OCI-M2 (cell line): ENCODE measurements around the gene C4orf36.

ENCODE experiments used
- DNase-seq: peaks from one replicate; lab custom pipeline; 2025; ENCODE audit not compliant: unreplicated experiment; lab: John Stamatoyannopoulos, UW

Gene C4orf36

DNA sequence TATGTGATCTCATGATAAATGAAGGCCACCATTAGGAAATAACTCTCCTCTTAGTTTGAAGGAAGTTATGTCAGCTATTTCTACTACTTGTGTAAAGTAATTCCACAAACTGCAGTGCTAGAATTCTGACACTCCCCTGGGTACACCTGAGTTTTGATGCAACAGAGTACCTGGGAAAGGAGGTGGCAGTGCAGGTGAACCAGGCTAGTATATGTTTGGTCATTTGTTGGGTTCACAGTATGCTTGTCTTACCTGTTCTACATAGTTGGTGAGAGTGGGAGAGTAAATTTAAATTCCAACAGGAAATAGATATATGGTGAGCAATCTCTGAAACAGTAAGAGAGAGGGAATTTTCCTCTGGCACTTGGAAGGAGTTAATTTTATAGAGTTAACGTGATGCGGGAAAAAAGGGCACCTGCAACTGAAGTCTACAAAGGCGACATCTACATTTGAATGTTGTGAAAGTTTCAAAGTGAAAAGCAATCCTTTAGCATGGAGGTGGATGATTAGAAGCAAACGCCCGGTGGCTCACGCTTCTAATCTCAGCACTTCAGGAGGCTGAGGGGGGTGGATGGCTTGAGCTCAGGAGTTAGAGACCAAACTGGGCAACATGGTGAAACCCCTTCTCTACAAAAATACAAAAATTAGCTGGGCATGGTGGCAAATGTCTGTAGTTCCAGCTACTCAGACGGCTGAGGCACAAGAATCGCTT is 34.7 kb downstream of the C4orf36 start:
- no peak for DNase-seq

DNA sequence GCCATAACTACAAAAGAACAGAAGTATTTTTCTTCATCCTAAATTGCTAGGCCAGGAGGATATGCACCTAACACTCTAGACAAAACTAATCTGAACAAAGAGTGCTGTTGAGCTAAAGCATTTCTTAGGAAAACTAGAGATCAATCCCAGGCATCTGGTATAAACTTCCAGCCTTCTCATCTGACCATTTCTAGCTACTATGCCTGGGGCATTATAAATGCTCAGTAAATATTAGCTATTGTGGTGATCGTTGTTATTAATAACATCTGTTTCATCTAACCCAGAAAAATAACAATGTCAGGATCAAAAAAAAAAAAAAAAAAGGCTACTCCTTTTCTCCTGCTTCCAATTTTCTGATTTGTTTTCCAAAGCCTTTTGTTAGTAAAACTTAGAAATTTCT is 35.3 kb downstream of the C4orf36 start:
- no peak for DNase-seq

DNA sequence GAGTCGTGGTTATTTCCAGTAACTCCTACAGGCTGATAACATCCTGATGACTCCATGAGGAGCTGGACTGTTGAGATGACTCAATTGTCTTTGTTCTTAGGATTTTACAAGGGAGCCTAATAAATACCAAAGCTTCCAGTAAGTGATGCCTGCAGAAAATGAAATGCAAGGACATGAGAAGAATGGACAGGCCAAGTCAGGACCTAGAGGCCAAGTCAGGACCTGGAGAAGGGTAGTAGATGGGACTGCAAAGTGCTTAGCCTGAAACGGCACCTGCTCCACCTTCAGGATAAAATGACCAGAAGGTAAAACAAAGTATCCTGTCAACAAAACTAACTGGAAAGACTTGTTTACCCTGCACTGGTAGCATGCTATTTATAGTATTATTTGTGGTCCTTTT is 36.6 kb downstream of the C4orf36 start:
- no peak for DNase-seq

GRCh38 chr4:86853209-86853608 is 39.0 kb downstream of the C4orf36 start:
- DNase-seq: no peak

- no peak for DNase-seq
These were observed 43.2 kb downstream of the C4orf36 start, which contains the start of gene SLC10A6 for GRCh38 chr4:86848732-86849619. SLC10A6 (minus strand) TSS chr4:86849384; CDS start chr4:86849115, 269 bp downstream.

DNA sequence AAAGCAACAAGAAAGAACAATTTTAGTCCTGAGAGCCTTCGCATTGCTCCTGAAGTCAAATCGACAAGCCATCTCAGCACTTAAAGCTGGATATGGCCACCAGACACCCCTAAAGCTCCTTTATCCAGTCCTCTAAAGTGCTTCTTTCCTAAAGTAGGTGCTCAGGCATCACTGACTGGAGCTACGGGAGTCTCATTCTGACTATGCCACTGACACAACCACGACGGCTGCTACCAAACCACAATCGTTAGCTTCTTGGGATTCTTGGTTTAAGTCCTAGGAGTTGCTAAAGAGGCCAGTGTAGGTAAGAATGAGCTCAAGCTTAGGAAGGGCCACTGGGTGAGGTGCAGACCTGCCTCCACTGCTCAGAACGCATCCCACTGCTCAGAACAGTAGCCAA is 44.1 kb downstream of the C4orf36 start:
- no peak for DNase-seq

DNA sequence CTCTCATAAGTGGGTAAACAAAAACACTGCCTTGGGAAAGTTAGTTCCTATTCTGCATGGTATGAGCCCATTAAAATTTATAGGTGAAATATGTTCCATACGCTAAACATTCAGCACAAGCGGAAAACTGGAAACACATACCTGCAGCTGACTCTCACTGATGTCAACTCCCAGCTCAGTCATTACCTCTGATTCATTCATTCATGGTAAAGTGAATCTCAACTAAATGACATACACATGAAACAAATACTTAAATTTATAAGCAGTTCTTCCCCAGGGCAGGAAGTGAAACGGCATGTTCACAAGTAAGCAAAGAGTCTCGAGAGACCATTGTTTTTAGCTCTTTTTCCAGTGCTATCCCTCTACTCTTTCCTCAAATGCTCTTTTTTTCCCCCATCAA is 44.7 kb downstream of the C4orf36 start:
- DNase-seq: no peak

DNA sequence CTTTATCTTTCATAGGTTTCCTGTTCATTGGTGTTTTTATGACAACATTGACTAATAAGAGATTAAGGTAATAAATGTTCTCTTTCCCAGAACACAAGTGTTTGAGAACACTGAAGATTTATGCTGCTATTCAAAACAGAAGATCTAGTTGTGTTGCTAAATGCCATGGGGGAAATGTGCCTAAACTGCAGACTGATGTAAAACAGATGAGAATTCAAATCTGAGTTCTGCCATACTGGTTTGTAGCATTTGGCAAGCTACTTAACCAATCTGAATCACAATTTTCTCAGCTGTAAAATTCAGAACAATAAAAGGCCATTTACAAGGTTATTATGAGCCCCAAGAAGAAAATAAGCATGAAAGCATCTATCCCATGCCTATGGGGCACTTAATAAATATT is 45.3 kb downstream of the C4orf36 start:
- DNase-seq: no peak

GRCh38 chr4:86845593-86845992 is 46.6 kb downstream of the C4orf36 start:
- DNase-seq: no peak

GRCh38 chr4:86841309-86841708 is 50.9 kb downstream of the C4orf36 start:
- DNase-seq: no peak

DNA sequence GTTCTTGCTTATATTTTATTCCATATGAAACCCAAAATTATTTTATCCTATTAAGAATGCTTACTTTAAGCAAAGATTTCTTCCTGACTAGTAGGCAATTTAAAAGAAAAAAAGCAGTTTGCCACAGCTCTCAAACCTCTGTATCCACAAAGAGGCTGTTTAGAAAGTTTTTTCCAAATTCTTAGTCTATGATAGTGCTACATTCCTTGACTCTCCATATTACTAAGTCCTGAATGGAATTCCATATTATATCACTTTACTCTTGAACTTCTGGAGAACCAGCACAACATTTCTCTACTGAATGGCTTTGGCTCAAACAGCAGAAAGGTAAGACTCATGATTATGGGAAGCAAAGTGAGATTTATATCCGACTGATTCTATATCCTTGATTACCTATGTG is 51.4 kb downstream of the C4orf36 start:
- no peak for DNase-seq

DNA sequence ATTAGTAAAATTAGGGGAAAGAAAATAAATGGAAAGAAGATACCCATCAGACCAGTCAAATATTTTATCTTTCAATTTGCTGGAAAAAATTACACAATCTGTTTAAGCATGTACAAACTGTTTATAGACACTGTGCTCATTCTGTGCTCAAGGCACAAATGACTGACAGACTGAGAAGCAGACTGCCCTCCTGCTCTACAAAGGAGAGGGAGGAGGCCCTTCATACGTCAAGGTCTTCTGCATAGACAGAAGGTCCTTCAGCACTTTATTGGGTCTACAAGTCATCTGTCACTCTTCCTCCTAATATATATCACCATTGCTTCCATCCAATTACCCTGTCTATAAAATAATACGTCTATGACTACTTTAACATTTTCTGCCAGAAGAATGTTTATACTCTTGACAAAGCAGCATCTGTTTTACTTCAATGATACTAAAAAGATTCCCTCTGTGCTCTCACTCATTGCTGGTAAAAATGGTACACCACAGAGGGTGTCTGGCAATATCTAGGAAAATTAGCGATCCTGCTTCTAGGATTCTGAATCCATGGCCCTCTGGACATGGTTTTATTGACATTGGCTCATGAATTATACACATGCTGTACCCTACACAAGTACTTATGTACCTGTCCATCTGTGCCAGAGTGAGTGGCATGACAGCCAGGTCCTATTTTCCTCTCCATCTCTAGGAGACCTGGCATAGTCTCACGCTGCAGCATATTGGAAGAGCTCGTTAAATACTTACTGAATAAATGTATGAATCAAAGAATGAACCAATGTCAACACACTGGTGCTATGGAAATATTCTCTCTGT is 54.3 kb downstream of the C4orf36 start:
- DNase-seq: no peak

DNA sequence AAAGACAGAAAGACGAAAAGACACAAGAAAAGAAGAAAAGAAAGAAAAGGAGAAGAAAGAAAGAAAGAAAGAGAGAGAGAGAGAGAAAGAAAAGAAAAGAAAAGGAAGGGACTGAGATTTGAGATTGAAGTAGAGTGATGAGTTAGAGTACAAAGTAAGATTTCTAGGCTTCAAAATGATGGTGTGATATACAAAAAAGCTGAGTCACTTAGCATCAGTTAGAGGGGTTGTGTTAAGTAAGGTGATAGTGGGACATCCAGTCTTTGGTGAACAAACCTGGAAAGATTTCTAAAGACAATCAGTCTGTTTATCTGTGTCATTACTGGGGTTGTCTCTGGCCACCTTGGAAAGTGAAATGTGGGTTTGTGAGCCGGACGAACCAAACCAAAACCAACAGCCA is 56.5 kb downstream of the C4orf36 start:
- no peak for DNase-seq

DNA sequence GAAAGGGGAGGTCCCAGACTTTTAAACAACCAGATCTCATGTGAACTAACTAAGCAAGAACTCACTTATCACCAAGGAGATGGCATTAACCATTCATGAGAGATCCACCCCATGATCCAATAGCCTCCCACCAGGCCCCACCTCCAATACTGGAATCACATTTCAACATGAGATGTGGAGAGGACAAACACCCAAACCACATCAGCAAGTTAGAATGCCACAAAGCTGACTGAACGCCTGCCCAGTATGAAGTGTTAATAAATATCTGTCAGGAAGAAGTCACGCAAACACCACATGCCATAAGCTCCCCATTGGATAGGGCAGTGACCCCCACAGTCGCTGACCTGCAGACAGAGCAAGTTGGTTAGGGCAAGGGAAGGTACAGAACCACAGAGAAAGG is 57.3 kb downstream of the C4orf36 start:
- no peak for DNase-seq

GRCh38 chr4:86833615-86834014 is 58.6 kb downstream of the C4orf36 start:
- no peak for DNase-seq

DNA sequence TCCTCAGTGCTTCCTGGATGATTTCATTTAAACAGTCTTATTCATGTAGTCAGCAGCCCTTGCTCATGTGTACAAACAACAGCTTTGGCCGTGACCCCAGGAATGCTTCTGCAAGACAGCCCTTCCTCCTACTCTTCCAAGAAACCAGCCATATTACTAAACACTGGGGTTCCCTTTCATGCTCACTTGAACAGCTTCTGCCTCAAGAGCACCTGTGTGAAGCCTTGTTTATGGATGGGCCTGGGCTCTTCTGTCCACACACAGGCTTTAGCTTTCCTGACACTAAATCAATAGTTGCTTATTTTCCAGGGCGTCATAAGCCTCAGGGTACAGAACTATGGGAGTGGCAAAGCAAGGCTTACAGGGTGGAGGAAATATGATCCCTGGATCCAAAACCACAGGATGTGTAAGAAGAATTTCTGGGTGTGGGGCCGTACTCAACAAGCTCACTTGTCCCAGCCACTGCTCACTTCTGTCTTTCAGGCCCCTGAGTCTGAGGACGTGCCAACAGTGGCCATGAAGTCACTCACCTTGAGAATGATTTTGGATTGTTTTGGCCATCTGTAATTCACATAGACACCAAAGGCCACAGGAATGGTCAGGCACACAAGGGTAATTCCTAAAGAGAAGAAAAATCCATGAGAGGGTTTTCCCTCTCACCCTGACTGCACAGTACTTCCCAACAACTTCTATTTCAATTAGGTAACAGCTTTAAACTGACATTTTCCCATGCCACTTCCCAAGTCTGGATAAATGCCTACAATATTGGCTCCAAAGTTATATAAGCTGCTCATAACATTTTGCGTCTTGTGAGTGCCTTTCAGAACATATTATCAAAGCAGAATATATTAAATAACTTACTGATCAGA is 60.7 kb downstream of the C4orf36 start:
- DNase-seq: no peak
